ENCODE data around the gene ECHS1. TPM values are rescaled to one million over a fixed set of nuclear protein-coding genes. Genes with fewer than 3 reads are reported as not detected.

ECHS1 gene
- total and polyA plus RNA-seq, 2 experiments from 2014 or later, result 82.2 to 150 TPM

DNA sequence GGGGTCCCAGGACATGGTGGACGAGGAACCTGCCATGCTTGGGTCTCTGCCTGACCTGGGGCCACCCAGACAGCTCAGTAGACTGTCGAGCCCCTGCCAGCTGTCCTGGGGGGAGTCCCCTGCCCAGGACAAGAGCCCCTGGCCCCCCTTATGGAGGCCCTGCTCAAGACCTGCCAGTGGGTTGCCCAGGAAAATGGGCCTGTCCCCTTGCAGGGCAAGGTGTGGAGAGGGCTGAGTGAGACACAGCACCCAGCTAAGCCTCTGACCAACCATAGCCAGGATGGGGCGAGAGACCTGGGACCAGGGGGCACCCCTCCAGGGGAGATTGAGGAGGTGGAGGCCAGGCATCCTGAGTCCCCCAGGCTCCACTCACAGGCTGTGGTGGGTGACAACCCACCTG lies 17.2 kb downstream of the ECHS1 start:
- no peak for TF ChIP-seq EZH2 (IDR thresholded peaks at IDR 0.05; ENCODE audit: insufficient read depth, poor library complexity, severe bottlenecking)
- TF ChIP-seq EZH2phosphoT487 (IDR thresholded peaks at IDR 0.05; ENCODE audit: insufficient read depth, low read depth), result no peak
- H2AFZ ChIP-seq, result no peak overlapping the region
- no peaks in the 10 kb centered on the region for H3K4me1 ChIP-seq (ENCODE audit: insufficient read depth)
- no peak overlapping the region for H3K4me3 ChIP-seq
- H3F3A ChIP-seq (ENCODE audit: insufficient read depth), result 0 out of 2 replicates have a peak, but pooled peaks cover 3% of the 10 kb centered on the region
- no peak overlapping the region for H3K4me2 ChIP-seq (ENCODE audit: unreplicated experiment)
- H4K20me1 ChIP-seq (ENCODE audit: insufficient read depth), result no peaks in the 10 kb centered on the region
- H3K27me3 ChIP-seq (replicated peaks; ENCODE audit: insufficient read depth), result no peaks in the 10 kb centered on the region
- in situ Hi-C loops (cut with MboI), result no loop called here
- H3K79me2 ChIP-seq (ENCODE audit: insufficient read depth), result no peaks in the 10 kb centered on the region
- no peak overlapping the region for H3K9ac ChIP-seq
- no peak for DNase-seq
- H3K9me2 ChIP-seq (ENCODE audit: insufficient read depth), result no peaks in the 10 kb centered on the region
- H3K36me3 ChIP-seq (ENCODE audit: low read depth), result no peaks in the 10 kb centered on the region
- H3K9me3 ChIP-seq (ENCODE audit: low read depth), result no peaks in the 10 kb centered on the region
- no peak overlapping the region for H3K27ac ChIP-seq
- WGBS, 2 experiments (ENCODE audit: low coverage in 1 of 2, low lambda C conversion rate in 2 of 2, missing lambda C conversion rate in 2 of 2), result 97 to 100% methylated on average over 1 to 3 of the region's 3 CpGs

DNA sequence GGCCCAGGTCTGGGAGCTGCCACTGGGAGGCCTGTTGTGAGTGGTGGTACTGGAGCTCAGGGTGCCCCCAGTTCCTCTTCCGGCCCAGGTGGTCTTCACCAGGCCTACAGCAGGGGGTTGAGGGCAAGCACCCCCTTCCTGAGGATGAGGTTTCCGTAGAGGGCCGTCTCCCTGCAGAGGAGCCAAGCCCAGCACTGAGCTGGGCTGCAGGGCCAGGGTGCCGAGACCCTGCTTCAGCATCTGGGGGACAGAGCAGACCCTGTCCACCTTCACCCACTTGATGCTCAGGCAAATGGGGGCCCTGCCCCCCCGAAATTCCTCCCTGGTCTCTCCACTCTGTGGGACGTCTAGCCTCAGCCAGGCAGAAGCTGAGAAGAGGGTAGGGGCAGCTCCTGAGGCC lies 17.9 kb downstream of the ECHS1 start:
- no peak overlapping the region for H3K4me3 ChIP-seq

DNA sequence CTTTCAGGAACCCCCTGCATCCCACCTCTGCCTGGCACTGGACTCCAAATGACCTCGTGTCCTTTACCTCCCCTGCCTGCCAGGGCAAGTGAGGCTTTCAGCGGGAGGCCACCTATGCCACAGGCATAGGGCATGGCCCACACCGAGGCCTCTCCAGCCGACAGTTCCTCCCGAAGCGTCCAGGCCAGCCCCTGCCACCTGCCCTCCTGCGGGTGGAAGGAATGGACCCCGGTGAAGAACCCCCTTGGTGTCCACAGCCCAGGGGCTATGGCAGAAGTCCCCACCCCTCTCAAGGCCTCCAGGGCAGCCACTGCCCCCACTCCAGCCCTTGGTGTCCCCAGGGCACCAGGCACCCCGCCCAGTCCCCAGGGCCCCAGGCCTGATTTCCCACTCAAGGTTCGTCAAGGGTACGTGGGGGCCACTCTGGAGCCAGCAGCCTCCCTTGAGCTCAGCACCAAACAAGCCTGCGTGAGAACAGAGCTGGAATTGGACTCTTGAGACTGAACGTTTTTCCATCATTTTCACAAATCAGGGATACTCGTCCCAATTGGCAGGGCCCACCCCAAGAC lies 18.4 kb downstream of the ECHS1 start:
- Histone ChIP-seq H3K4me1 (ENCODE audit: insufficient read depth) (no peaks in the 10 kb centered on the region), H3K9ac (no peak overlapping the region), H3K79me2 (ENCODE audit: insufficient read depth) (no peaks in the 10 kb centered on the region), H3F3A (ENCODE audit: insufficient read depth) (0 out of 2 replicates have a peak, but pooled peaks cover 3% of the 10 kb centered on the region), H2AFZ (no peak overlapping the region), H4K20me1 (ENCODE audit: insufficient read depth) (no peaks in the 10 kb centered on the region), H3K36me3 (ENCODE audit: low read depth) (no peaks in the 10 kb centered on the region), H3K9me3 (ENCODE audit: low read depth) (no peaks in the 10 kb centered on the region), H3K27ac (no peak overlapping the region), H3K4me2 (ENCODE audit: unreplicated experiment) (no peak overlapping the region), H3K9me2 (ENCODE audit: insufficient read depth) (no peaks in the 10 kb centered on the region), H3K27me3 (replicated peaks; ENCODE audit: insufficient read depth) (no peaks in the 10 kb centered on the region), H3K4me3 (no peak overlapping the region)
- no peak for DNase-seq
- no peak for TF ChIP-seq EZH2 (IDR thresholded peaks at IDR 0.05; ENCODE audit: insufficient read depth, poor library complexity, severe bottlenecking)
- TF ChIP-seq EZH2phosphoT487 (IDR thresholded peaks at IDR 0.05; ENCODE audit: insufficient read depth, low read depth), result no peak
- WGBS, 2 experiments (ENCODE audit: low coverage in 1 of 2, low lambda C conversion rate in 2 of 2, missing lambda C conversion rate in 2 of 2), result 90 to 98% methylated on average over 14 of the region's 14 CpGs
- in situ Hi-C loops (cut with MboI), result no loop called here

More for the DNA sequence above, 17.9 kb downstream of the ECHS1 start:
- no peak for DNase-seq
- H3K9ac ChIP-seq, result no peak overlapping the region
- TF ChIP-seq EZH2 (IDR thresholded peaks at IDR 0.05; ENCODE audit: insufficient read depth, poor library complexity, severe bottlenecking), result no peak
- H3K9me2 ChIP-seq (ENCODE audit: insufficient read depth), result no peaks in the 10 kb centered on the region
- no peaks in the 10 kb centered on the region for H4K20me1 ChIP-seq (ENCODE audit: insufficient read depth)
- WGBS, 2 experiments (ENCODE audit: low coverage in 1 of 2, low lambda C conversion rate in 2 of 2, missing lambda C conversion rate in 2 of 2), result 93 to 97% methylated on average over 4 to 6 of the region's 6 CpGs
- no peaks in the 10 kb centered on the region for H3K9me3 ChIP-seq (ENCODE audit: low read depth)
- no peaks in the 10 kb centered on the region for H3K4me1 ChIP-seq (ENCODE audit: insufficient read depth)
- in situ Hi-C loops (cut with MboI), result no loop called here
- no peak overlapping the region for H3K4me2 ChIP-seq (ENCODE audit: unreplicated experiment)
- no peaks in the 10 kb centered on the region for H3K36me3 ChIP-seq (ENCODE audit: low read depth)
- no peaks in the 10 kb centered on the region for H3K27me3 ChIP-seq (replicated peaks; ENCODE audit: insufficient read depth)
- H2AFZ ChIP-seq, result no peak overlapping the region
- H3F3A ChIP-seq (ENCODE audit: insufficient read depth), result 0 out of 2 replicates have a peak, but pooled peaks cover 3% of the 10 kb centered on the region
- no peaks in the 10 kb centered on the region for H3K79me2 ChIP-seq (ENCODE audit: insufficient read depth)
- H3K27ac ChIP-seq, result no peak overlapping the region

DNA sequence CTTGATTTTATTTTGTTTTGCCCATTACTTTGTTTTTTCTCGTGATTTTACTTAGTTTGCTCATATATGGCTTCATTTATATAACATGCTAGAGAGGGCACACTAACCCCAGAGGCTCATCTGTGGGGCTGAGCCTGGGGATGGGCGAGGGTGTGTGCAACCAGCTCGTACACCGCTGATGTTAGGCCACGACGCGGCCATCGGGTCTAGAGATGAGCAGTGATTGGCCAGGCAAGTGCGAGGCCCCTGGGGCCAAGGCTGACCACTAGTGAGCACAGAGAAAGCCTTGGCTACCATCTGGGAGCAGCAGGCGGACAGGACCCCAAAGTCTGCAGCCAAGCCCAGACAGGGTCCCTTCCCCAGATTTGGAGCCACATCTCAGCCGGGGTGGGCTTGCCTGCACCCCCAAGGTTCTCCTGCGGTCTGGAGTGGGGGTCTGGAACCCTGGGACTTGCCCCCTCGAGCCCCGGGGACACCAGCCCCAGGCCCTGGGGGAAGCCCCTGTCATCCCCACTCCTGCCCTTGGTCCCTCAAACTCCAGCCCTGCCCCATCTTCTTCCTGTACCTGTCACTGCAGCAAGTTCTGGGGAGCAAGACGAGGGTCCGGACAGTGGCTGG lies 19.1 kb downstream of the ECHS1 start:
- H3K27me3 ChIP-seq (replicated peaks; ENCODE audit: insufficient read depth), result no peaks in the 10 kb centered on the region
- no peak overlapping the region for H3K4me2 ChIP-seq (ENCODE audit: unreplicated experiment)
- no peak overlapping the region for H2AFZ ChIP-seq
- H3K36me3 ChIP-seq (ENCODE audit: low read depth), result no peaks in the 10 kb centered on the region
- no peaks in the 10 kb centered on the region for H4K20me1 ChIP-seq (ENCODE audit: insufficient read depth)
- in situ Hi-C loops (cut with MboI), result no loop called here
- no peaks in the 10 kb centered on the region for H3K9me3 ChIP-seq (ENCODE audit: low read depth)
- no peaks in the 10 kb centered on the region for H3K9me2 ChIP-seq (ENCODE audit: insufficient read depth)
- TF ChIP-seq EZH2phosphoT487 (IDR thresholded peaks at IDR 0.05; ENCODE audit: insufficient read depth, low read depth), result no peak
- no peak for TF ChIP-seq EZH2 (IDR thresholded peaks at IDR 0.05; ENCODE audit: insufficient read depth, poor library complexity, severe bottlenecking)
- 82 to 92% methylated on average over 15 to 16 of the region's 16 CpGs for WGBS, 2 experiments (ENCODE audit: low coverage in 1 of 2, low lambda C conversion rate in 2 of 2, missing lambda C conversion rate in 2 of 2)
- no peak overlapping the region for H3K27ac ChIP-seq
- H3K79me2 ChIP-seq (ENCODE audit: insufficient read depth), result no peaks in the 10 kb centered on the region
- no peaks in the 10 kb centered on the region for H3K4me1 ChIP-seq (ENCODE audit: insufficient read depth)
- H3K4me3 ChIP-seq, result no peak overlapping the region
- H3K9ac ChIP-seq, result no peak overlapping the region
- H3F3A ChIP-seq (ENCODE audit: insufficient read depth), result no peaks in the 10 kb centered on the region
- no peak for DNase-seq

All from GM23248 (cell line).